Stomach (tissue), 9 donors: Measurements from ENCODE around the gene DIDO1. TPM values are rescaled to one million over a fixed set of nuclear protein-coding genes. Genes with fewer than 3 reads are reported as not detected.
"Not testable (repeated sequence)": the region's sequence is repeated elsewhere in the genome, so short reads cannot be mapped to it uniquely, and the experiment has no call there.

Source experiments
- DNase-seq, 2 donors: peaks; one replicate each; pipeline versions ENCODE4 v3.0.0 to v3.0.0-alpha.2; 2013 to 2019
- H3K27ac ChIP-seq, 5 donors: fragments of 200-600 bp in 4 of 5; sonication (generic) in 4 of 5; one replicate each; pipeline ENCODE4 v1.5.1; 2013 to 2019; ENCODE audit warnings: mild to moderate bottlenecking in 1 of 5, moderate library complexity in 1 of 5
- H3K27me3 ChIP-seq, 3 donors: fragments of 200-600 bp; sonication (generic); one replicate each; pipeline ENCODE4 v1.5.1; 2017 to 2019; ENCODE audit warnings: mixed run types in 1 of 3
- H3K36me3 ChIP-seq, 4 donors: fragments of 200-600 bp; sonication (generic); 1 replicate in 3 of 4; 2 replicates in 1 of 4; pipeline ENCODE4 v1.5.1; 2016 to 2019
- H3K4me1 ChIP-seq, 4 donors: fragments of 200-600 bp; sonication (generic); one replicate each; pipeline ENCODE4 v1.5.1; 2016 to 2019
- H3K4me3 ChIP-seq, 4 donors: fragments of 200-600 bp; sonication (generic) in 3 of 4; one replicate each; pipeline ENCODE4 v1.5.1; 2016 to 2019; ENCODE audit warnings: mild to moderate bottlenecking in 1 of 4
- H3K9me3 ChIP-seq, 4 donors: fragments of 200-600 bp; sonication (generic); one replicate each; pipeline ENCODE4 v1.5.1; 2016 to 2019
- CTCF ChIP-seq, 7 experiments: fragments of 450-650 bp in 4 of 7; fragments of 200-600 bp in 3 of 7; sonication (generic) in 3 of 7; IDR thresholded peaks; one replicate each; pipeline ENCODE4 v1.5.1; 2016 to 2019; ENCODE audit warnings: antibody characterized with exemption in 7 of 7, control low read depth in 2 of 7, mild to moderate bottlenecking in 1 of 7
- EP300 ChIP-seq: sonication (generic); formaldehyde crosslinking; IDR thresholded peaks from one replicate; pipeline ENCODE4 v1.6.1; 2017; ENCODE audit warnings: antibody characterized with exemption
- POLR2A ChIP-seq, 4 donors: fragments of 450-650 bp; IDR thresholded peaks; one replicate each; pipeline ENCODE4 v1.6.1; 2016; ENCODE audit warnings: antibody characterized with exemption in 4 of 4, control low read depth in 2 of 4, mild to moderate bottlenecking in 1 of 4, moderate library complexity in 1 of 4
- POLR2AphosphoS5 ChIP-seq, 3 donors: sonication (generic); formaldehyde crosslinking; IDR thresholded peaks; one replicate each; pipeline ENCODE4 v1.6.1; 2016; ENCODE audit warnings: antibody characterized with exemption in 3 of 3
- WGBS, 5 donors: extraction: QIAGEN DNeasy Blood & Tissue Kit in 3 of 5; methylation state at CpG; one replicate each; pipeline versions ENCODE4 v1.1.5 to v1.1.7; 2013 to 2018; 5-methylcytosine and 5-hydroxymethylcytosine counted together
- intact Hi-C: fragments of 100-400 bp; cut with DNase I; formaldehyde crosslinking; loops from one replicate; pipeline ENCODE4 v1.15.1; 2023; ENCODE audit warnings: low total_unique reads
- polyA plus RNA-seq, 3 donors: library from polyadenylated mRNA; stranded (reverse); fragments of 200-250 nt; gene quantifications; one replicate each; pipeline ENCODE4 v1.2.3, GENCODE V29; 2013
- total RNA-seq, 5 donors: library from RNA; depleted of rRNA; stranded (reverse); fragments of >200 nt; gene quantifications; one replicate each; pipeline versions ENCODE4 v1.1.0 to v1.2.3, GENCODE V29; 2014 to 2016
- donor health status: healthy with polysubstance abuse.
- donor health status: Bipolar disorder and iron deficiency.
- donor health status: healthy.

Gene DIDO1
- total and polyA plus RNA-seq, 8 donors, result 8.1 to 117 (median 57.7) TPM

- peak in 1 of 3 donors; percentile 24 for TF ChIP-seq POLR2AphosphoS5 (IDR thresholded peaks at IDR 0.05)
- H3K27me3 ChIP-seq, H3K36me3 ChIP-seq, H3K9me3 ChIP-seq, intact Hi-C loops: not testable (repeated sequence)
- peak overlapping the region; percentile 23 to 99 (median 98) for H3K27ac ChIP-seq
- 46 to 49% (median 48%) methylated on average over 17 of the region's 17 CpGs for WGBS, 5 donors
- peak; percentile 47 to 51 for DNase-seq
- peaks cover 84 to 89% (median 86%) of the 10 kb centered on the region in 4 donors for H3K4me1 ChIP-seq
- H3K4me3 ChIP-seq, result peak overlapping the region in 1 of 4 donors; percentile 15
Measured at GRCh38 chr20:62923059-62923668, 3.1 kb downstream of the DIDO1 start.

DNA sequence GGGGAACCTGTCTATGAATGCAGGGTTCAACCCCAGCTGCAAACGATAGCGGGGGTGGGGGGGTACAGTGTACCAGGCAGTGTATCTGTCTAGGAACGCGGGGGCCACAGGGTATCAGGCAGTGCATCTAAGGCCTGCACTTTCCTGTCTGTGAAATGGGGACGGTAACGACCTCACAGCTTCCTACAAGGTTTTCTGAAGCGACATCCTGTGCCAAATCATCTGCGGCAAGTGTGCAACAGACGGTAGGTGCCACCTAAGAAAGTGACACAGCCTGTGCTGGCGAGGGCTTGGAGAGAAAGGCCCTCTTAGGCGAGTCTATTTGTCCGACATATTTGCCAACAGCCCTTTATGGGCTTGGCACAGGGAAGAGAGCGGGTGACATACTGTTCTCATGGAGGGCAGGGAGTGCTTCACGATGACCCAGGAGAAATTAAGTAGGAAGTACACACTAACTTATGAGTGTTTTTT, 3.8 kb downstream of the DIDO1 start:
- DNase-seq, result peak in 1 of 2 donors; percentile 43
- Histone ChIP-seq H3K9me3 (no peaks in the 10 kb centered on the region), H3K4me3 (peak overlapping the region in 1 of 4 donors; percentile 15), H3K27ac (peak overlapping the region in 4 of 5 donors; percentile 92 to 99 (median 98)), H3K36me3 (no peaks in the 10 kb centered on the region), H3K27me3 (no peaks in the 10 kb centered on the region), H3K4me1 (peaks cover 84 to 89% (median 86%) of the 10 kb centered on the region in 4 donors)
- intact Hi-C loops, result no loop called here
- WGBS, 5 donors, result 65 to 73% (median 66%) methylated on average over 14 of the region's 14 CpGs
- TF ChIP-seq CTCF (IDR thresholded peaks at IDR 0.05) (no peak), EP300 (no peak), POLR2AphosphoS5 (IDR thresholded peaks at IDR 0.05) (no peak), POLR2A (IDR thresholded peaks at IDR 0.05) (no peak)

- Histone ChIP-seq H3K9me3 (no peaks in the 10 kb centered on the region), H3K4me3 (no peak overlapping the region), H3K4me1 (peaks cover 83 to 93% (median 89%) of the 10 kb centered on the region in 4 donors), H3K27ac (peak overlapping the region in 2 of 5 donors; percentile 24 to 39), H3K27me3 (no peaks in the 10 kb centered on the region), H3K36me3 (no peaks in the 10 kb centered on the region)
- 32 to 50% (median 41%) methylated on average over 8 of the region's 8 CpGs for WGBS, 5 donors
- DNase-seq, result peak; percentile 59 to 86
- intact Hi-C loops, result no loop called here
- no peak for TF ChIP-seq EP300
- TF ChIP-seq CTCF (IDR thresholded peaks at IDR 0.05), result peak in 5 of 7 experiments; percentile 36 to 64 (median 60)
Measured at GRCh38 chr20:62921119-62921687, 5.1 kb downstream of the DIDO1 start.

DNA sequence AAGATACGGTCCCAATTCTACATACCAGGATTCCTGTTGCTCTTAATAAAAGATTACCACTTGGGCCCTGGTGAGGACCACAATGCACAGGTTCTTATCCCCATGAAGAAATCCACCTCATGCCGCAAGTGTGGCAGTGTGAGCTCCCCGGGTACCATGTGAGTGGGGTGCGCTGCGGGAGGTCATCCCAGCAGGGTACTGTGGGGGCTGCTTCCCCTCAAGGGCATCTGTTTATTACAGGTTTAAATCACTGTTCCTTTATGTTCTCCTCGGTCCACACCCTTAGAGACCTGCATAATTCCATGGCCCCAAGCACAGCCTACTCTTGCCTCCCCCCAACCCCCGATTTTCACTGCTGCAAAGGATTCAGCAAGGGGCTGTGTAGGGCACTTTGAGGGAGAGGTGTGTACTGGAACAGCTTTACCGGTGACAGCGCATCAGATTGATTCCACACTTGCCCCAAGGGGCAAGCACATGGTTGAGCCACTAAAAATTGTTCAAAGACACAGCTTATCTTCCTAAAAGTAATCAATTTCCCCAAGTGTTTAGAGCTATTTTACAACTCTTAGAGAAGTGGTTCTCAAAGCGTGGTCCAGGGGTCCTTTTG, 6.2 kb downstream of the DIDO1 start:
- intact Hi-C loops, result no loop called here
- Histone ChIP-seq H3K4me3 (no peak overlapping the region), H3K36me3 (no peaks in the 10 kb centered on the region), H3K27me3 (no peaks in the 10 kb centered on the region), H3K4me1 (peaks cover 89 to 100% (median 95%) of the 10 kb centered on the region in 4 donors), H3K27ac (no peak overlapping the region), H3K9me3 (no peaks in the 10 kb centered on the region)
- WGBS, 5 donors, result 67 to 82% (median 70%) methylated on average over 10 of the region's 10 CpGs
- no peak for DNase-seq
- no peak for TF ChIP-seq EP300
- TF ChIP-seq POLR2AphosphoS5 (IDR thresholded peaks at IDR 0.05), result no peak
- TF ChIP-seq POLR2A (IDR thresholded peaks at IDR 0.05), result no peak
- no peak for TF ChIP-seq CTCF (IDR thresholded peaks at IDR 0.05)
